Kidney tubule cell (primary cell): Measurements from ENCODE around the gene HLCS.

ENCODE experiments used
- DNase-seq: peaks from one replicate; pipeline ENCODE4 v3.0.0-alpha.2; 2018; ENCODE audit warnings: low spot score

HLCS gene

DNA sequence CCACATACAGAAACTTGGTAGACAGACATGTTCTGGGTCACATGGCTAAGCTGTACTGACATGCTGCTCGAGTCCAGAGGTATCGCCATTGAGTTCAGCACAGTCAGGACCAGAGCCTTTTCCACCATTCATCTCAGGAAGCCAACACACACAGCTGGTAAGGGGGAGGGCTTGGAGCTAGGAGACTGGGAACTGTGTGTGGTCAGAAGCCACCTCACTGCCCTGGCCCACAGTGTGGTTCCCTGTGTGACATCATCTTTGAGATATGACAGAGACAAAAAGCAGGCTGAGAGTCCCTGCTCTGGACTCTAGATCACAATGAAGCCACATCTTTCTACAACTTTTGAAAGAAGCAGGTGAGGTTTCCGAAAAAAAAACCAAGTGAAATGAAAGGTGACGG is 160.4 kb downstream of the HLCS start:
- peak; percentile 73 for DNase-seq

DNA sequence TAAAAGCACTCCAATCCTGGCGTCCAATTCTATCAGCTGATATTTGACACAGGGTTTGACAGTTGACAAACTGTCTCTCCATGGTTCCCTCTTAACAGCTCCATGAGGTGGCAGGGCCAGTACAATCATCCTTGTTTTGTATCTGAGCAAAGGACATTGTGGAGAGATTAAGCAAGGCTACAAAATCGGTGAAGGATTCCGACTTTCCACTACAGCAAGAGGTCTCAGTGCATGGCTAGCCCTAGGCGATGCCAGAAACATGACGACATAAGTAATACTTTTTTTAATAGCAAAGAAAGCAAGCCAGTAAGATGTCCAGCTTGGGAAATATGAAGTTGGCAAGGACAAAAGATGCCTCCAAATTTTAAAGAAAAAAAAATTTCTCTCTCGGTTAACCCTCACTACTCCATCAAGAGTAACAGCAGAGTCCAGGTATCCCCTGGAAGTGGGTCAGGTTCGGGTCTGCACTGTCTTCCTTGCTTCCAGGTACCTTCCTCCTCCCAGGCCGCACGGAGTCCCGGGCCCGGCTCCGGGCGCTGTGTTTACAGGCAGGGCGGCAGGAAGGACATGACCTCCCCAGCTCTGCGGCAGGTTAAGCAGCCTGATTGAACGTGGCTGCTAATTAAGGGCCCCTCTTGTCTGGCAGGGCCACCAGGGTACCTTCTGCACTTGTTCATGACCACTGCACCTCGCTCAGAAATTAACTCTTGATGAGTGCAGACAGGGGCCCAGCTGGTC is 161.4 kb downstream of the HLCS start:
- no peak for DNase-seq

- peak; percentile 87 for DNase-seq
Measured at GRCh38 chr21:36803816-36804439, 162.5 kb downstream of the HLCS start.

GRCh38 chr21:36803051-36803645 is 163.3 kb downstream of the HLCS start:
- DNase-seq, result no peak

DNA sequence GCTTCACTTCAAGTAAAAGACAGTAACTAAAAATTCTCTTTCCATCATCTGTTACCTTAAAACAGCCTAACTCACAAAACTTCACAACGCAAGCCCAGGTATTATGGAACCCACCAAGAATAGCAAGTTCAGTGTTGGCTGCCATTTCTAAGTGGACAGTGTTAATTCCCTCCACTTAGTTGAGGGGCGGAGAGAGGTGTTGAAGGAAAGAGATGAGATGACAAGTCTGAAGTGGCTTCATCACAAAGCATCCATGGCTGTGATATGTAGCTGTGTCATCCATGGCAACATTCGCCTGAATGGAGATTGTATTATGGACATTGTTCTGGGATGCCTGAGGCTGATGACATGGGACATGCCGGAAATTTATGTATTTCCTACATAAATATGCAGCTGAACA is 165.7 kb downstream of the HLCS start:
- no peak for DNase-seq

DNA sequence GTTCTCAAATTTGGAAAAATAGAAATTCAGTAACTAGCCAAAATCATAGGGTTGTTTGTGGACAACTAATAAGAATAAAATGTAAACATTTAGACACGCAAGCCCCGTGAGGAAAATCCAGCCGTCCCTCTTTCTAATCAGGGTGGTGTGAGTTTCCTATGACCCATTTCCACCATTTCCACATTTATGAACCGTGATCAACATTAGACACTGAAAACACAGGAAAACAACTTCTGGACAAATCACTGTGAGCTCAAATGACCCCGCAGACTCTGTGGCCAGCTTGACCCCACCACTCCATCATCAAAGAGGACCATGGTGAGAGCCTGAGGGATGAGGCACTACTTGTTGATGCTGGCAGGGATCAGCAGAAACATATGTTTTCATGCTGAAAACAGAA is 166.6 kb downstream of the HLCS start:
- DNase-seq, result no peak

DNA sequence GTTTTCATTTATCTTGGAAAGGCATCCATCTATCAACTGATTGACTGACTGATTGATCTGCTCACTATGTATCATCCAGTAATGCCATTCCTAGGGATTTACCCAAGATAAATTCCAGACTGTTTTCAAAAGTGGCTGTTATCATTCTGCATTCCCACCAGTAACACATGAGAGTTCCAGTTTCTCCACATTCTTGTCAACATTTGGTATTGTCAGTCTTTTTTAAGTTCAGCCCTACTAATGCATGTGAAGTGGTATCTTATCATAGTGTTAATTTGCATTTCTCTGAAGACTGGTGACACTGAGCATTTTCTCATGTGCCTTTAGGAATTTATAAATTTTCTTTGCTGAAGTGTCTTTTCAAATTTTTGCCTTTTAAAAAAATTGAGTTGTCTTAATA is 168.0 kb downstream of the HLCS start:
- DNase-seq, result no peak

GRCh38 chr21:36796070-36796469 is 170.4 kb downstream of the HLCS start:
- no peak for DNase-seq

DNA sequence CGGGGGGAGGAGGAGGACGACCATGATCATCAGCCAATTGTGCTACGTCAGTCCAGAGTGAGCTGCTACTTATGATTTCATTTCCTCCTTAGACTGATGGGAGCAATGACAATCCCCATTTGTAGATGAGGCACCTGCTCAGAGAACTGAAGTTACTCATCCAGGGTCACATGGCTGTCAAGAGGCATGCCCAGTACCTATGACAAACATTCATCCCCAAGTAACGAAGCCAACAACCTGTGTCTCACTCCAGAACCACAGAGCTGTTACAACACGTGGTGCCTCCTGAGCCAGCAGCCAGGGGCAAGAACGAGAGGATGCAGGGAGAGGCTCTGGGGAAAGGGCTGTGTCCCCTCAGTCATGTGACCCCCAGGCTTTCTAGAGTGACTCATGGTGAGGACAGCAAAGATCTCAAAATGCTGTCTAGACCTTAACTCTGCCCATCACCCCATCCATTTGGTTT is 173.9 kb downstream of the HLCS start:
- peak; percentile 97 for DNase-seq

DNA sequence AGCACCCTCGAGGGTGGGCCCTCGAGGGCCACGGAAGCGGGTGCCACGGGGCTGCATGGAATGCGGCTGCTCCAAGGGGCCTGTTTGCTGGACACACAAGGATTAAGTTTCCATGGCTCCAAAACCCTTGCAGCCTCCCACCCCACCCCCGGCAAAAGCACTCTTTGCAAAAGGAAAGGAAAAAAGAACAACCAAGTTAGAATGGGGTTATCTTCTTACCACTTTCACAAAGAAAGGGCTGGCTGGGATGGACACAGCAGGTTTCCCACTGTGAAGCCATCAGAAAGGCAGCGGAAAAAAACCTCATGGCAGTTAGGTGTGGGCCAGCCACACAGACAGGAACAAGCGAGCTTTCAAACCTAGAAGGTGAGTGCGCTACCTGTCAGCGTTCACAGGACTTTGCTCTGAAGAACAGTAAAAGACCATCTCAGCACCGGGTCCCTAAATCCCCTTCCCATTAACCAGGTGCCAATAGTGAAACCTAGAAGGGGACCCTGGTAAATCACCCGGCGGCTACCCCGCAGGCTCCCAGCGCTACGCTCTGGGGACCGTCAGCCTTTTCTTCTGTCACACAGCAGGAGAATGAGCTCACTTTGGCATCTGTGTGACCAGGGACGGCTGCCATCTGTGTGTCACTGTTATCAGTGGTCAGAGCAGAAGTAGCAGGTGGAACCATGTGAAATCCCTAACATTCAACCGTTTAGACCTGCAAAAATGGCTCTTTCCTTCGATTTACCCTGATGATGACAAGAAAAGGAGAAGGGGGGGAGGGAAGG is 174.6 kb downstream of the HLCS start:
- DNase-seq, result no peak

- no peak for DNase-seq
Measured at GRCh38 chr21:36791180-36791579, 175.3 kb downstream of the HLCS start.

GRCh38 chr21:36790616-36791015 is 175.9 kb downstream of the HLCS start:
- DNase-seq, result peak; percentile 25

DNA sequence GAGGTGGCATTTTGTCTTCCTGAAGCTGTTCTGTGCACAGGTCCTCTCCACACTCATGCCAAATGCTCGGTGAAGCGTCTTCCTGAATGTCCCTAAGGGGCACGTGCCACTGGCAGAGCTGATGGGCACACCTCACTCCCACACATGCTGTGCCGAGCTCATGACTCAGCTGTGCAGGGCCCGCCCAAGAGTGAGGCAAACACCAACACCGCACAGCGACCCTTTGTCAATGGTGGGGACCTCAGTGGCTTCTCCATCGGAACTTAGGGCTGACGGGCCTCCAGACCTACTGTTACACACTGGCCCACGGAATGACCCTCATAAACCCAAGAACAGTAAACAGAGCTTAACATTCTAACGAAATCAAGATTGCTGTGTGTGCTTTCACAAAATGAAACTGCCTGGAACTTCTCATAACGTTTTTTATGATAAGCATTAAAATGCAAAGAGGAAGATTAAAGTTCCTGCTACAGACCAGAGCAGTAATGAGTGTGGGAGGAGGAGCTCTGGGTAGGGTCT is 178.3 kb downstream of the HLCS start:
- peak; percentile 71 for DNase-seq

GRCh38 chr21:36786186-36786585 is 180.3 kb downstream of the HLCS start:
- no peak for DNase-seq

DNA sequence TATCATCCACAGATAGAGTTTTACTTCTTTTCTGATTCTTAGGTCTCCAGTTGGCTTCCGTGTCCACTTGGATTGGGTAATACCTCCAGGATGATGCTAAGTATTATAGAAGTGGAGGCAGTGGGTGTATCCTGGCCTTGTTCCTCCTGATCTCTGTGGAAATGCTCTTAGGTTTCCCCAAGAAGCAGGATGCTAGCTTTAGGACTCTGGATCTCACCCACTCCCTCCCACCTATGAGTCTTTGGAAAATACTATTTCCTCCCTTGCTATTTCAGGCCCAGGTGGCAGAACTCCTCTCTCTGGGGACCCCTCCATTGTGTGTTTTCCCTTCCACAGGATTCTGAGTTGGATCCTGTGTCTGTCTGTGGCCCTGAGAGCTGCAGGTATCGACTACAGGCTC is 180.9 kb downstream of the HLCS start:
- DNase-seq, result no peak

DNA sequence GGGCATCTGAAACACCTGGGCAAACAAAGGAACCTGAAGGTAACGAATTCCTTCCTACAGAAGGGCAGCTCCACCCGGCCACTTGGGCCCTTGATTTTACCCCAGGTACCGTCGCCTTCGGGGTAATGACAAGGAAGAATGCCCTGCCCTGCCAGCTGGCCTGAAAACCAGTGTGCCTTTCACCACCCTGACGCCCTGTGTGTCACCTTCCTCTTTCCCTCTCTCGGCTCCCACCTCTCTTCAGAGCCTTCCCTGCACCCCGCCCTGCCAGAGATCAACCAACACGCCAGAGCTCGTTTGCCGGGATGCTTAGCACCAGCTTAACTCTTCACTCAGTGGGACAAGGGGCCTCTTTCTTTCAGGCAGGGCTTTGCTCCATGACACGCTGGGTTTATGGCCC is 181.5 kb downstream of the HLCS start:
- DNase-seq, result no peak

DNA sequence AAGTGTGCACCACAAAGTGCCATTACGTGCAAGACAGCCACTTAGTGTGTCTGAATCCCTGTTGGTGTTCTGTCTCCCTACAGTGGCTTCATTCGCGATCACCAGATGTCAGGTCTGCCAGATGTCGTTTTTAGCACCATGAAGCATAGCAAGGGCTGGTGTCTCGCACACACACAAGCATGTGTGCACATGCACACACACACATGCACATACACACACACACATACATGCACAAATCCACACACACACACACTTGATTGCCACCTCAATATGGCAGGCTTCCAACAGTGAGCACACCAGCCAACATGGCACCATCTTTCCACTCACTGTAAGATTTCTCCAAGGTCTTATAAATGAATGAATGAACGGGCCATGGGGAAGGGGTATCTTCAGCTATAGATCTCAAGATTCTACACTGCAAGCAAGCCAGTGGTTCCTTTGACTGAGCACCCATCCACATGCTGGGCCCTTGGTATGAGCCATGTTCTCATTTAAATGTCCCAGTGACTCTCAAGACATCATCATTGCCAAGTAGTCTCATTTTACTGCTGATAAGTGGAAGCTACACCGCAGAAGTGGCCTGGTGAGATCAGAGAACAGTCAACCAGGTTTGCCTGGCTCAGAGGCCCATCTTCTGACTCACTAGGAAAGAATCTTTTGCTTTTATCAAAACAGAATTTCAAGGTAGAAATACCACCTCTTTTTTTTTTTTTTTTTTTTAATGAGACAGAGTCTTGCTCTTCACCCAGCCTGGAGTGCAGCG is 182.7 kb downstream of the HLCS start:
- peak; percentile 94 for DNase-seq

DNA sequence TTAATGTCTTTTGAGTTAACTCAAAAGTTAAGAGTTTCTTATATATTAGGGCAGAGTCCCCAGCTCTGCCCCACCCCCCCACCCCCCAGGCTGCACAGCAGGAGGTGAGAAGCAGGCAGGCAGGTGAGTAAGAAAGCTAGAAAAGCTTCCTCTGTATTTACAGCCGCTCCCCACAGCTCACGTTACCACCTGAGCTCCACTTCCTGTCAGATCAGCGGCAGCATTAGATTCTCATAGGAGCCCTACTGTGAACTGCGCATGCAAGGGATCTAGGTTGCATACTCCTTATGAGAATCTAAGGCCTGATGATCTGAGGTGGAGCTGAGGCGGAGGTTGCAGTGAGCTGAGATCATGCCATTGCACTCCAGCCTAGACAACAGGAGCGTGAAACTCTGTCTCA is 185.6 kb downstream of the HLCS start:
- DNase-seq, result no peak

GRCh38 chr21:36776981-36777617 is 189.4 kb downstream of the HLCS start:
- no peak for DNase-seq

- no peak for DNase-seq
Measured at GRCh38 chr21:36773995-36774394, 192.5 kb downstream of the HLCS start.

- DNase-seq, result peak; percentile 78
Measured at GRCh38 chr21:36773117-36773516, 193.4 kb downstream of the HLCS start.
